Uterus (tissue), 2 donors: ENCODE measurements around the gene LYRM4.

ENCODE experiments used
- CTCF ChIP-seq, 4 experiments: fragments of 200-600 bp in 2 of 4; fragments of 450-650 bp in 2 of 4; sonication (generic) in 2 of 4; IDR thresholded peaks; one replicate each; pipeline ENCODE4 v1.5.1; 2016 to 2019; ENCODE audit warnings: antibody characterized with exemption in 4 of 4, mild to moderate bottlenecking in 2 of 4, moderate library complexity in 1 of 4
- POLR2A ChIP-seq, 2 donors: fragments of 450-650 bp; IDR thresholded peaks; one replicate each; pipeline ENCODE4 v1.6.1; 2016; ENCODE audit warnings: antibody characterized with exemption in 2 of 2, mild to moderate bottlenecking in 1 of 2, moderate library complexity in 1 of 2

- TF ChIP-seq CTCF (IDR thresholded peaks at IDR 0.05) (no peak), POLR2A (IDR thresholded peaks at IDR 0.05) (no peak)
Observed at GRCh38 chr6:5266423-5266822, 5.7 kb upstream of the LYRM4 start.
